HG02840 (cell line): Measurements from ENCODE around the gene SLFNL1.

Source experiments
- ATAC-seq: cut with Tn5 transposase; IDR thresholded peaks from one replicate; pipeline ENCODE4 v1.9.1; 2021; ENCODE audit warnings: mild to moderate bottlenecking, moderate library complexity, moderate number of reproducible peaks; ENCODE audit not compliant: unreplicated experiment, low FRiP score

The SLFNL1 gene

GRCh38 chr1:40966417-40966816 lies 55.1 kb downstream of the SLFNL1 start:
- ATAC-seq: no peak
